ENCODE measurements around the gene ATXN10. TPM values are rescaled to one million over a fixed set of nuclear protein-coding genes. Genes with fewer than 3 reads are reported as not detected.

Gene ATXN10
- total RNA-seq, 4 donors from 2014 or later, result 35.5 to 83.3 (median 51.1) TPM

GRCh38 chr22:45830531-45831245 is 159.1 kb downstream of the ATXN10 start:
- DNase-seq (ENCODE audit: low spot score in 2 of 2), result no peak
- TF ChIP-seq POLR2A (IDR thresholded peaks at IDR 0.05) (no peak), CTCF (IDR thresholded peaks at IDR 0.05) (no peak)
- no peak overlapping the region for H3K4me3 ChIP-seq (ENCODE audit: low read depth, poor library complexity, severe bottlenecking)
- 80 to 81% methylated on average over 3 of the region's 3 CpGs for WGBS, 2 donors
- intact Hi-C loops (cut with DNase I; ENCODE audit: low total_unique reads), result no loop called here

- intact Hi-C loops (cut with DNase I; ENCODE audit: low total_unique reads), result no loop called here
- H3K4me3 ChIP-seq (ENCODE audit: low read depth, poor library complexity, severe bottlenecking), result no peak overlapping the region
- TF ChIP-seq CTCF (IDR thresholded peaks at IDR 0.05) (no peak), POLR2A (IDR thresholded peaks at IDR 0.05) (no peak)
- no peak for DNase-seq (ENCODE audit: low spot score in 2 of 2)
- WGBS, 2 donors, result 80 to 88% methylated on average over 2 of the region's 2 CpGs
Observed at GRCh38 chr22:45831394-45831793, 159.8 kb downstream of the ATXN10 start.

- DNase-seq (ENCODE audit: low spot score in 2 of 2), result no peak
- no peak for TF ChIP-seq POLR2A (IDR thresholded peaks at IDR 0.05)
- no peak for TF ChIP-seq CTCF (IDR thresholded peaks at IDR 0.05)
- 73 to 83% methylated on average over 2 of the region's 2 CpGs for WGBS, 2 donors
- intact Hi-C loops (cut with DNase I; ENCODE audit: low total_unique reads), result no loop called here
- H3K4me3 ChIP-seq (ENCODE audit: low read depth, poor library complexity, severe bottlenecking), result no peak overlapping the region
Observed at GRCh38 chr22:45832180-45832579, 160.5 kb downstream of the ATXN10 start.

DNA sequence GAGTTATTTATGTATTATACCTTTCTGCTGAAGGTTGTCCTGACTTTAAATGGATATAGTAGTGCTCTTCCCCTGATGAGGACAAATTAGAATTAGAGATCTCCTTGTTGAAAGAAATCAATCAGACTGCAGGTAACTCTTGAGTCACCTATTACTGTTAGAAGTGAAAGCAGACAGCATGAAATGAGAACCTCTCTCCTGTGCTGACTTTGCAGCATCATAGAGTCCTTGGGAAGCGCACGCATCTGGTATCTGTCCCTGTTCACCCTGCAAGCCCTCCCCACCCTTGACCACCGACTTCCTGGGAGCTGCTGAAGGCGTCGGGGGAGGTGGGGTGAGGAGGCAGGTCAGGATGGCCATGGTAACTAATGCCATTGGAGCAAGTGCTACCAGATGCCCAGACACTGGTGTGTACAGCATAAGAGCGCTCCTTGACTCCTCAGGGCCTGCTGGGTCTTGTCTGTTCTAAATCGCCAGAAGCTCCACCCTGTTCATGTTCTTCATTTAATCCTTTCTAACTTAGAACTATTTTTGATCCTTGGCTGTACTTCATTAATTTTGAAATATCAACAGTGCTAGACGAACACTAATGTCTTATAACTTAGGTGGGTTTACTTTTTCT is 161.4 kb downstream of the ATXN10 start:
- intact Hi-C loops (cut with DNase I; ENCODE audit: low total_unique reads), result no loop called here
- DNase-seq (ENCODE audit: low spot score in 2 of 2), result no peak
- WGBS, 2 donors, result 51 to 56% methylated on average over 8 of the region's 8 CpGs
- no peak overlapping the region for H3K4me3 ChIP-seq (ENCODE audit: low read depth, poor library complexity, severe bottlenecking)
- TF ChIP-seq CTCF (IDR thresholded peaks at IDR 0.05), result no peak
- no peak for TF ChIP-seq POLR2A (IDR thresholded peaks at IDR 0.05)

- intact Hi-C loops (cut with DNase I; ENCODE audit: low total_unique reads), result no loop called here
- H3K4me3 ChIP-seq (ENCODE audit: low read depth, poor library complexity, severe bottlenecking), result no peak overlapping the region
- TF ChIP-seq CTCF (IDR thresholded peaks at IDR 0.05) (no peak), POLR2A (IDR thresholded peaks at IDR 0.05) (no peak)
- WGBS, 2 donors, result 55 to 58% methylated on average over 14 of the region's 14 CpGs
- DNase-seq (ENCODE audit: low spot score in 2 of 2), result no peak
Observed at GRCh38 chr22:45833613-45834012, 162.0 kb downstream of the ATXN10 start.

All from lower leg skin (tissue), 4 donors.